Fibroblast of gingiva (primary cell): Measurements from ENCODE around the gene TUBA4A.

Experiments used
- DNase-seq: peaks from one replicate; pipeline ENCODE4 v3.0.0-alpha.2; 2011; ENCODE audit warnings: low read depth

TUBA4A gene

DNA sequence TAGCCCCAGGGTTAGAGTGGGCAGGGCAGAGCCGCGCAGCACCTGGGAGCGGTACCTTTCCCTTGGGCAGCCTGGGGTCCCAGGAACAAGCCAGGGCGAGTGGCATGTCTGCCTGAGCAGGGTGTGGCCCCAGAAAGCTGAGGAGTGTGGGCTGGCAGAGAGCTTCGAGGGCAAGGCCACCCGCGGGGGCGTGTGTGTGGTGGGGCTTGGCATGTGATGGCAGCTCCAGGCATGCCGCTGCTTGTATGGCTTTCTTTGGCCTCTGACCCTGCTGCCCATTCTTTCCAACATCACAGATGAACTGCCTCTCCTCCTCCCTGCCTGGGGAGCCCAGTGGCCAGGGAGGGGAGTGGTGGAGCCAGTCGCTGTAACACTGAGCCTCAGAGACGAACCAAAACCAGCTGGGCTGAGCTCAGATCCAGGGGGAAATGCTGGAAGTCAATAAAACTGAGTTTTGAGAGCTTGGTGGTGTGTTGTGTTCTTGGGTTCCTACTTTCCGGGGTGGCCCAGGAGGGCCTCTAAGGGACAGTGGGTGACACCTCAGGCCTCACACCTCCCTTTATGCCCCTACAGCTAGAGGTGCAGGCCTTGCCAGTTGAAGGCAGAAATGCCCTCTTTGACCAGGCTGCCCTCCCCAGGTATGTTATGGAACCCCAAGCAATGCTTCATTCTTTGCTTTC lies 32.9 kb upstream of the TUBA4A start:
- peak; percentile 77 for DNase-seq

DNA sequence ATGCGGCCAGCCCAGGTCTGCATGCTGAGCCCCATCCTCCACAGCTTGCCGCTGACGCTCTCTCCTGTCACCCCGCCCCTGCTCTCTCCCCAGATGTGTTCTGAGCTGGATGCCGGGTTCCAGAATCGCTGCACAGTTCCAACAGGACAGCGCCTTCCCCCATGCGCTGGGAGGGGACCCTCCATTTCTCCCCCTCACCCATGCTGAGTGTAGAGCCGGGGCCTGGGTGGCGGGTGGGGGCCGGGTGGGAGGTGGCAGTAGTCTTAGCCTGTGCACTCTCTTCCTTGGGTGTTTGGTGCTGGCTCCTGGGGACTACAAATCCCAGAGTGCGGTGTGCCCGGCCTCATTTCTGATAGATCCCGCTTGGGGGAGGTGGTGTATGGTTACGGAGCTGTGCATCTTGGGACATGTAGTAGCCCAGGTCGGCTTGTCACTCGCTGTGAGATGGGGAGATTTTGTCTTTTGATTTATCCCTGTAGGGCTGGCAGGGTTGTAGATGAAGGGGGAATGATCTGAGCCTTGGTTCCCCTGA lies 32.2 kb upstream of the TUBA4A start:
- peak; percentile 74 for DNase-seq

DNA sequence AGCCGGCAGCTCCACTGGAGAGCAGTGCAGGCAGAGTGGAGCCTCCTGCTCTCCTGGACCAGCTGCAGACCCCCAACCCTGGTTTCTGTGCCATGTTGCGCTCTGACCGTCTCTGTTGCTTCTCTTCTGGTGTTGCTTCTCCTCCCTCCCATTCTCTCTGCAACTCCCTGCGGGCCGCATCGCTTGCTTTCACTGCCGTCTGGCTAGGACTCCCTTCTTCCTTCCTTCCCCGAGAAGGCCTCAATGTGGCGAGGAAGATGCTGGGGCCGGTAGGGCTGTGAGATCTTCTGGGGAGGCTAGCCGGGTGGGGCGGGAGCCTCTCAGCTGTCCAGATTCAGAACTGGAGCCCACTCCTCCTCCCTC lies 31.6 kb upstream of the TUBA4A start:
- DNase-seq, result no peak

DNA sequence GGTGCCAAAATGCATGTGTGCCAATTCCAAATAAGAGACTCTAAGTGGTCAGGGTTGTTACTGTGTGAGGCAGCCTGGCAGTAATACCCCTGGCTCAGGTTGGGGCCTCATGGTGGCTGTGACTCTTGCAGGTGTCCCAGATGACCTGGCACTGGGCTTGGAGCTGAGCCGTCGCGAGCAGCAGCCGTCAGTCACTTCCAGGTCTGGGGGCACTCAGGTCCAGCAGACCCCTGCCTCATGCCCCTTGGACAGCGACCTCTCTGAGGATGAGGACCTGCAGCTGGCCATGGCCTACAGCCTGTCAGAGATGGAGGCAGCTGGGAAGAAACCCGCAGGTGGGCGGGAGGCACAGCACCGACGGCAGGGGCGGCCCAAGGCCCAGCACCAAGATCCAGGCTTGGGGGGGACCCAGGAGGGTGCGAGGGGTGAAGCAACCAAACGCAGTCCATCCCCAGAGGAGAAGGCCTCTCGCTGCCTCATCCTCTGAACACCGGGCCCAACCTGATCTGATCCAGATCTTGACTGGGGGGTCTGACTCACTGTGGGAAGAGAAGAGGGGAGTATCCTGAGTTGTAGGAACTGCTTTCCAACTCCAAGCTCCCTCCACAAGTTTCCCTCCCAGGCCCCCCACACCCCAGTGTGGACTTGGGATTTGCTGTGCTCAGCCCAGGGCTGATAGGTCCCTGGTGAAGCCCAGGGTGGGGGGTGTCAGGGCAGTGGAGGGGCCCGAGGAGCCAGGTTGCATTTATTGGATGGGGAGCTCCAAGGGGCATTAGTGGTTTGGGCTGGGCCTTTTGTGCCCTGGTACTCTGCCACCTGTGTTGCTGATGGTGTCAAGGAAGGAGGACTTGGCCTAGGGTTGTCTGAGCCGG lies 31.0 kb upstream of the TUBA4A start:
- DNase-seq, result no peak

DNA sequence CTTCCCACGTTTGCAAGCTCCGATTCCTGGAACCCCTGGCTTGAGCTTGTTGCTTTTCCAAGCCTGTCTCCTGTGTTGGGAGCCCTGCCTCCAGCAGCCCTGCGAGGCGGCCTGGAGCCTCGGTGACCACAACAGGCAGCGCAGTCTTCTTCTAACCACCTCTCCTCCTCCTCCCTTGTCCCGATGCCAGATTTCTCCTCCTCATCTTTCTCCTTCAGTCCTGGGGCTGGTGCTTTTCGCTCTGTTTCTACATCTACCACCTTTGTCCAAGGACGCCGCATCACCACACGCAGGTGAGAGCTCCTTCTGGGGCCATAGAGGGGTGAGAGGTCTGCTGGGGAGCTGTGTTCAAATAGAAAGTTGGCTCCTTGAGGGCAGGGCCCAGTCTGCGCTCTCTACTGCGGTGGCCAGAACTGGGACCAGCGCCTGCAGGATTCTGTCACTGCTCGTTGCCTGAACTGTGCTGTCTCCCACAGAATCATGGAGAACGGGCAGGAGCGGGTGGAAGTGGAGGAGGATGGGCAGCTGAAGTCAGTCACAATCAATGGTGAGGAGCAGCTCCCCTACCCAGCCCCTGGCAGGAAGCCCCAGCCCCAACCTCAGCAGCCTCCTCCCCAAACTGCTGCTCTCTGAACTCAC lies 29.3 kb upstream of the TUBA4A start:
- no peak for DNase-seq

DNA sequence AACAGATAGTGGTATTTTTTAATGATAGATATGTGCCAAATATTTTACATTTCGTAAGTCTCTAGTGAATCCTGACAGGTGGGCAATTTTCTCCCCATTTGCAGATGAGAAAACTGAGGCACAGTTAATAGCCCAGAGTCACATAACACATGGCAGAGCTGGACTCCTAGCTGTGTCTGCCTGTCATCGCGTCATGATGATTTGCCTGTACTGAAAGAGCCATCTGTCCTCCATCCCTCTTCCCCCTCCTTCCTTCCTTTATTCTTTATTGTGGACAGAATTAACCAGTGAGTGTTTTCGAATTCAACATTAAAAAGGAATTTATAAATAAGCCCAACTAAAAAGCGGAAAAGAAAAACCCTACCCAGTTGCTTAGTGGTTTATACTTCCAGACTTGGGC lies 28.7 kb upstream of the TUBA4A start:
- DNase-seq, result no peak

DNA sequence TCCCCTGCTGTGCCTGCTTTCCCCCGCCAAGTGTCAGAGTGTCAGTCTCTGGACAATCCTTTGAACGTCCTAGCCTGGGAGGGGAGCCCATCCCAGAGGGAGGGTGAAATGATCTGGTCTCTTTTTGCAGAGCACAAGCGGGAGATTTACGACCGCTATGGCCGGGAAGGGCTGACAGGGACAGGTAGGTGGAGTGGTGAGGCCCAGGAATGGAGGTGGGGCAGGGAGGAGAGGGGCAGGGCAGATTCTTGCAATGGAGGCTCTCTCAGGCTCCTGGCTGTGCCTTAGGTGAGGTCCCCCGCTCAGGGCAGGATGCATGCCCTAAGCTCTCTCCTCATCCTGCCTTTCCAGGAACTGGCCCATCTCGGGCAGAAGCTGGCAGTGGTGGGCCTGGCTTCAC lies 27.9 kb upstream of the TUBA4A start:
- DNase-seq, result no peak

DNA sequence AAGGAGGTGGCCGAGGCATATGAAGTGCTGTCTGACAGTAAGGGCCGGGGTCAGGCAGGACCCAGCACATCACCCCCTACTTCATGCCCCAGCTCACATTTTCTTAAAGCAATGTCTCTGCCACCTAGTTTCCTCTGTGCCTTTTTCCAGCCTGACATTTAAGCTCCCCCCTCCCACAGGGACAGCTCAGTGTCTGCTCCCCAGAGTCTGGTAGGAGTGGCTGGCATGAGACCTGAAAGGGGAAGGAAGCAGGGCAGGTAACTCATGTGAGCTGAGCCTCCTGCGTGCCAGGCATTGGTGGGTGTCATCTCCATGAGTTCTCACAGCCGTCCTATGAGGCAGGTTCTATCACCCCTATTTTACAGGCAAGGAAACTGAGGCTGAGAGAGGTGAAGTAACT lies 26.9 kb upstream of the TUBA4A start:
- no peak for DNase-seq

DNA sequence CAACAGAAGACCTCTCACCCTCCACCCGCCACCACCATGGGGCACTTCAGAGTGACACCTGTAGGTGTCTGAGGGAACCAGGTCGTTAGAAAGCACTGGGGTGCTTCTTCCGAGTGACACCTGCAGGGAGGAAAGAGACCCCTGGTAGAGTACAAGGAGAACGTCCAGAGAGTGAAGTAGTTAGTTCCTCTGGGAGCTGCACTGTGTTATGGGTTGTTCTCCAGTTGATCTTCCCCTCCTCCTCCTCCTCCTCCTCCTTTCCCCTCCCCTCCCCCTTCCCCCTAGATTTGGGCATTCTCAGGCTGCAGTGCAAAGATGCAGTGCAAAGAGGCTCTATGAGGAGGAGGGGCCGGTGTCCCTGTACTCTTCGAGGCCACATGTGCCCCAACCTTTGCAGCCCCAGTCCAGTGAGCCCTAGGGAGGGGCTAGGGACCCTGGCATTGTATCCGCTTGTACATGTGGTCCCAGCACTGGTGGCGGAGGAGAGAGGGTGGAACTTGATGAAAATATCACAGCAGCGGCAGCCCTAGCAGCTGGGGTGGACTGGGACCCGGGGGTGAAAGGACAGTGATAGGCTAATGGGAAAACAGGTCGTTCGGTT lies 26.3 kb upstream of the TUBA4A start:
- no peak for DNase-seq

DNA sequence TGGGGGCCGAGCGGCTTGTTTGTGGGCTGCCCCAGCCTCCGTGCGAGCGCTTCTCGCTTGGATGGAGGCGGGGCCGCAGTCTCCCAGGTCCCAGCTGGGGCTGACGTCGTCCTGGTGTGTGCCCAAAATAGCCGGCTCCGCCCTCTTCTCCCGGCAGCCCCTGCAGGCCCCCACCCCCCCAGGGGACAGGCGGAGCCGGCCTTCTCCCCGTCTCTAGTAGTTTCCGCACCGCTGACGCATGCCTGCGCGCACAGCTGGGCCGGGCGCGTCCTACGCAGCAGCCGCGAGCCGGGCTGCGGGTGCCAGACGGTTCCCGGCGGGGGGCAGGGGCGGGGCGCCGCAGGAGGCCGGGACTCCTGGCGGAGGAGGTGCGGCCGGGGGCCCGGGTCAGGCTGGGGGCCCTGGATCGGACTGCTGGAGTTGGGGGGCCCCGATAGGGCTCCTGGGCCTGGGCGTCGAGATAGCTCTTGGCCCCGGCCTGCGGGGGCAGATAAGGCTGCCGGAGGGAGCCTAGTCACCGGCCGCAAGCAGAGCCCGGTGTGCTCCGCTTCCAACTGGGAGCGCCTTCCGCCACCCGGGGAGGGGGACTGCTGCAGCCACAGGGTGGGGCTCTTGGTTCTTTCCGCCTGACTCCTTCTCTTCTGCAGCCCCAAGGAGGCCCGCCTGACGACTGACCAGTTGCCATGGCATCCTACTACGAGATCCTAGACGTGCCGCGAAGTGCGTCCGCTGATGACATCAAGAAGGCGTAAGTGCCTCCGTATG lies 25.6 kb upstream of the TUBA4A start, which contains the start of gene DNAJB2:
Gene DNAJB2, plus strand, starts transcription at position 216 of the 765 bp plus-strand sequence. Its CDS starts 468 bp downstream, at position 684.
- DNase-seq, result peak; percentile 99

DNA sequence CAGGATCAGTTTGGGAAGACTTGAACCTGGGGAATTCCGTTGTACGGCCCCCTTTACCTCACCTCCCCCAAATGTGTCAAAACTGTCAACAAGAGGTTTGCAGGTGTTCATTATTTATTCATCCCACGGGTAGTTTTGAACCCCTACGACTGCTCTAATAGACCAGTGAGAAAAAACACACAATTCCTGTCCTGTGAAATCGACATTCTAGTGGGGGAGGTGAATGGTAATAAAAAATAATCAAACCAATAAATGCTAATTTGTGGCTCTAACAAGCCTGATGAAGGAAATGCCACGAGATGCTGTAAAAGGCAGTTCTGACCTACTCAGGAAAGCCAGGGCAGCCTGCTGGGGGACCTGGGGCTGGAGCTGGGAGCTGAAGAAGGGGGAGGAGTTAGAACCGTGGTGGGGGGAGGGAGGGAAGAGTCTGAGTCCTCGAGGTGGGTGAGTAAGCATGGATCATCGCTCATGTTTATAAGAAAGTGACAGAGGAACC lies 25.0 kb upstream of the TUBA4A start:
- no peak for DNase-seq

DNA sequence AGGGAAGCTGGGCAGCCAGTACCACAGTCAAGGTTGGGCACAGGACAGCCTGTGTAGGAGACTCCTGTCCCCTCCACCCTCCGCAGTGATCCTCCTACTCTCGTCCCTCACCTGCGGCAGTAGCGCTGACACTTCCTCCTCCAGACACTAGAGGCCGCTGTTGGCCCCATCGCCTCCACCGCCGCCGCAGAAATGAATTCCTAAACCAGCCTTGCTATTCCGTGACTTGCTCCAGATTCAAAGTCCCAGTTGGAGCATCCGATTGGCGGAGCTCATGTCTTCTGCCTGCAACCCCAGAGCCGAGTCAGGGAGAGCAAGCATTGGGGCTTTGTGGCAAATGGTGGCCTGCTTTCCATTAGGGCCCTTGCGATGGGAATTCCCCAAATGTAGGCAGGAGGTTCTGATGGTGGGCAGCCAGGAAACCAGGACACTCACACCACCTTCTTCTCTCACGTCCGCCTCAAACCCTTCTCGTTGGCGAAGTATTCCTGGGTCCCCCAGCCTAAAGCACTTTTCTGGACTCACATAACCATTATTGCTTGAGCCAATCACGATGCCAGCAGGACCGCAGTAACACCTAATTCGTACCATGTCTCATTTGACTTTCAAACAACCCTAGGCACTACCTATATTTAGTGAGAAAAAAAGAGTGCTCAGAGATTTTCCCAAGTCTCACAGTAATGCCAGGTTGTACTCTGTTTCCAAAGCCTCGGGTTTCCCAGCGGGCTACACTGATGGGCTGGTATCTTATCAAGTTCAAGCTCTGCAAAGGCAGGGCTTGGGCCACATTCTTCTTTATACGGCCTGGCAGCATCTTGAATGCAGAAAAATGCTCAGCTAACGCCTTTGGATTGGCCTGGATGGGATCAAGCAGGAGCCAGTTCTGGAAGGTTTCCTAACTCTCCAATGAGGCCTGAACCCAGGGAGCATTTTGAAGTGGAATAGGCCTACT lies 24.3 kb upstream of the TUBA4A start:
- DNase-seq, result peak; percentile 70

DNA sequence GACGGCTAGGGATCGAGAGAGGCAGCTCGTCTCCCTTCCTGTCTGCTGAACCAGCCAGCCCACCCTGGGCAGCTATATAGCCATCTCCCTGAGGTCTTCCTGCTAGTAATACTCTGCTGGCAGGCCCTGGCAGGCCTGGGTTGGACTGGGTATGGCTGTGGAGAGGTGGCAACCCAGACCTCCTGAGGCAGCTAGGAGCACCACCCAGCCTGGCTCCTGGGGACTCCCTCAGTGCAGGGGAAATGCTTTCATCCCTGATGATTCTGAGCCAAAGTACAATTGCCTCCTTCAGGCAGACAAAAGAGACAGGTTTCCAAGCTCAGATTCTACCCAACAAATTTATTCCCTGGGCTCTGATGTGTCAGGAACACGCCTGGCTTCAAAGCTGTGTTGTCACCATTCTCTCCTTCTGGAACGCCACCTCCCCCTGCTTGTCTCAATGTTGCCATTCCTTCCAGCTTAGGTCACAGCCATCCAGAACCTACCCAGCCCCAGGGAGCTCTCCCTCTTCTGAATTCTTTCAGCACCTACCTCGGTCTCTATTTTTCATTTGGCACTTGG lies 20.7 kb upstream of the TUBA4A start:
- peak; percentile 58 for DNase-seq

DNA sequence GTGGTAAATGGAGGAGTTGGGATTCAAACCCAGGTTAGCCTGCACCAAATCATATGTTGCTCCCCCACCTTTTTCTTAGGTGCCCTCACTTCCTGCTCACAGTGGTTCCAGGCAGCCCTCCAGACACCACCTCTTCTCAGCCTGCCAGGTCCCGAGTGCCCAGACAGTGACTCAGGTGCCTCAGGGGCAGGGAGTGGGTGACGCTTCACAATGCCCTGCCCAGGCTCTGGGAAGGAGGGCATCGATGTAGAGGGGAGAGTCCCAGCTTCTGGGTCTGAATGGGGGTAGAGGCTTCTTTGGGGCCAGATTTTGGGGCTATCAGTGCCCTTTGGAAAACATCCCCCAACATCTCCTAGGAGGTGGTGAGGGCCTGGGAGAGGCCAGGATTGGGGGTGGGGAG lies 20.2 kb upstream of the TUBA4A start:
- DNase-seq, result no peak

DNA sequence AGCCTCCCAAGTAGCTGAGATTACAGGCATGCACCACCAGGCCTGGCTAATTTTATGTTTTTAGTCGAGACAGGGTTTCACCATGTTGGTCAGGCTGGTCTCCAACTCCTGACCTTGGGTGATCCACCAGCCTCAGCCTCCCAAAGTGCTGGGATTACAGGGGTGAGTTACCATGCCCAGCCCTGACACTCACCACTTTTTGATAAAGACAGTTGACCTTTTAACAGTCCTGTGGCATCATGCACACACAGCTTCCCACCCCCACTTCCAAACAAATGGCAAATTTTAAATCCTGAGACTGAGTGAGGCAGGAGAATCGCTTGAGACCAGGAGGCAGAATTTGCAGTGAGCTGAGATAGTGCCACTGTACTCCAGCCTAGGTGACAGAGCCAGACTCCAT lies 19.3 kb upstream of the TUBA4A start:
- no peak for DNase-seq

DNA sequence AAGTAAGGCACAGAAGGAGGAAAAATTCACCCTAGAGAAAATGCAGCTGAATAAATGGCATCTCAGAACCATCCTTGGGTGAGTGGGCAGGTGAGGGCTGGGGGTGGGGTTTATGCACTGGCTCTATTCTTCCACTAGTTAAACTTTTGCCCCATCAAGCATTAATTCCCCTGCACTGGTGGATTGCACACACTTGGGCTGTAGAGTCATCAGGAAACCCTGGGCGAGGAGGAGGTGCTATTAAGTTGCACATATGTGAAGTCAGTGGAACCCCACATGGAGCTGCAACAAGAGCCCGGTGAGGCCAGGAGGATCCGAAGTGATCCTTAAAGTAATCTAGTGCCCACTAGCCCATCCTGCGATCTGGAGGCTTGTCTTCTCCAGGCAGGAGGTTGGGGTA lies 18.6 kb upstream of the TUBA4A start:
- DNase-seq, result no peak

DNA sequence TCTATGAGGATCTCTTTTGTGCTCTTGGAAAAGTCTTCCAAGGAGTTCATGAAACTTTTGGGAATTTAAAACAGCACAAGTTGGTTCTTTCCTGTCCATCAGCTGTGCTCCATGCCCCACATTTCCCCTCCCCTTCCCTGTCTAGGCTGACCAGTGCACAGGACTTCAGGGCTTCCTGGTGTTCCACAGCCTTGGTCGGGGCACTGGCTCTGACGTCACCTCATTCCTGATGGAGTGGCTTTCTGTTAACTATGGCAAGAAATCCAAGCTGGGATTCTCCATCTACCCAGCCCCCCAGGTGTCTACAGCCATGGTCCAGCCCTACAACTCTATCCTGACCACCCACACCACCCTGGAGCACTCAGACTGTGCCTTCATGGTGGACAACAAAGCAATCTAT lies 17.3 kb upstream of the TUBA4A start:
- DNase-seq, result no peak

DNA sequence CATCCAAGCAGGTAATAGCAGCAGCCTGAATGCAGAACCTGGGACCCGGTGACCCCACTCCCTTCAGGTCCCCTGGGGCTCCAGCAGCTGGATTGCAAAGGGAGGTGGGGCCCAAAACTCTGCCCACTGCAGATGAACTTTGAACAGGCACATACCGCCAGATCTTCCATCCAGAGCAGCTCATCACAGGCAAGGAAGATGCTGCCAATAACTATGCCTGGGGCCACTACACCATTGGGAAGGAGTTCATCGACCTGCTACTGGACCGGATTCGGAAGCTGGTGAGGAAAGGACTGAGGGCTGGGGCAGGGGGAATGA lies 16.3 kb upstream of the TUBA4A start:
- DNase-seq, result no peak

DNA sequence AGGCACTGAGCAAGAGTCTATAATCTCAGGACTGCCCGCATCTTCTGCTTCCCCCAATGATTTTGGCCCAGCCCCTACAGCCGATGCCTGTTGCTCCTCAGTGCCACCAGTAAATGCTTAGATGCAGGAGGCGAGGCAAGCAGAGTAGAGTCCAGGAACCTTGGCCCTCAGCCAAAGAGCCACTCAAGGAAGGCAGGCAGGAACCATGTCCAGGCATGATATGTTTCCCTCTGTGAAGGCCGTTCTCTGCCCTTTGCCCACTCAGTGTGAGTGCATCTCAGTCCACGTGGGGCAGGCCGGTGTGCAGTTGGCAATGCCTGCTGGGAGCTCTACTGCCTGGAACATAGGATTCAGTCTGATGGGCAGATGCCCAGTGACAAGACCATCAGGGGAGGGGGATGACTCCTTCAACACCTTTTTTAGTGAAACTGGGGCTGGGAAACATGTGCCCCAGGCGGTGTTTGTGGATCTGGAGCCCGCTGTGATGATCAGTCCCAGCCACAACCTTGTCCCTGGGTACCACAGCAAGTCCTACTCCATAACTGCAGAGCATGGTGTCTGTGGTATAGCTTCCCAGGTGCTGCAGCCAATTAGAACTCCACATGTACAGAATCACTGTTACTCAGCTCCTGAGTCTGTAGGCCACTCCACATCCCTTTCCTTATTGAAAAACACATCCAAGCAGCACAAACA lies 15.8 kb upstream of the TUBA4A start:
- no peak for DNase-seq

DNA sequence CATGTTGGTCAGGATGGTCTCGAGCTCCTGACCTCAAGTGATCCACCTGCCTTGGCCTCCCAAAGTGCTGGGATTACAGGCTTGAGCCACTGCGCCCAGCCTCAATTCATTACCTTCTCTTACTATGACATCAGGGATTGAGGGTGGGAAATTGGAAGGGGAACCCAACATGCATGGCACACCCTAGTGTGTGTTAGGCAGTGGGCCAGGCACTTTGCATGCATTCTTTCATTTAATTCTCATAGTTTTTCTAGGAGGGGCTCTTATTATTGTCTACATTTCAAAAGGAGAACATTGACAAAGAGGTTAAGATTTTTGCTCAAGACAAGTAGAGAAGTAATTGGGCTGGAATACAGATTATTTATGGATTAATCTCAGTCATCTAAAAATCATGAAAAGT lies 14.6 kb upstream of the TUBA4A start:
- no peak for DNase-seq
